CD4-positive, alpha-beta T cell treated with Interleukin-1 beta for 1 hour (primary cell): Measurements from ENCODE around the gene EYA2.

Source experiments
- DNase-seq, 2 donors: peaks; one replicate each; pipeline ENCODE4 v3.0.0-alpha.2; 2020 to 2022

Gene EYA2

GRCh38 chr20:47042464-47042863 is 147.8 kb downstream of the EYA2 start:
- no peak for DNase-seq

- DNase-seq = no peak
These were observed 148.4 kb downstream of the EYA2 start for GRCh38 chr20:47043086-47043485.

- DNase-seq = no peak
These were observed 150.3 kb downstream of the EYA2 start for GRCh38 chr20:47044938-47045337.

GRCh38 chr20:47048054-47048453 is 153.4 kb downstream of the EYA2 start:
- no peak for DNase-seq

GRCh38 chr20:47049771-47050170 is 155.1 kb downstream of the EYA2 start:
- no peak for DNase-seq

GRCh38 chr20:47050996-47051395 is 156.4 kb downstream of the EYA2 start:
- no peak for DNase-seq

- DNase-seq = no peak
These were observed 157.4 kb downstream of the EYA2 start for GRCh38 chr20:47051936-47052526.

GRCh38 chr20:47054506-47054905 is 159.9 kb downstream of the EYA2 start:
- DNase-seq = no peak

GRCh38 chr20:47054945-47055344 is 160.3 kb downstream of the EYA2 start:
- DNase-seq = no peak

GRCh38 chr20:47055699-47056369 is 161.2 kb downstream of the EYA2 start:
- no peak for DNase-seq

- DNase-seq = no peak
These were observed 163.0 kb downstream of the EYA2 start for GRCh38 chr20:47057661-47058060.

- no peak for DNase-seq
These were observed 163.6 kb downstream of the EYA2 start for GRCh38 chr20:47058236-47058635.

- DNase-seq = no peak
These were observed 164.9 kb downstream of the EYA2 start for GRCh38 chr20:47059536-47059935.

- DNase-seq = no peak
These were observed 166.9 kb downstream of the EYA2 start for GRCh38 chr20:47061549-47061948.

GRCh38 chr20:47062226-47062890 is 167.7 kb downstream of the EYA2 start:
- no peak for DNase-seq

- no peak for DNase-seq
These were observed 168.8 kb downstream of the EYA2 start for GRCh38 chr20:47063407-47063806.

- DNase-seq = no peak
These were observed 169.2 kb downstream of the EYA2 start for GRCh38 chr20:47063808-47064207.

GRCh38 chr20:47066484-47067270 is 172.0 kb downstream of the EYA2 start:
- no peak for DNase-seq

- DNase-seq = no peak
These were observed 173.1 kb downstream of the EYA2 start for GRCh38 chr20:47067776-47068175.

GRCh38 chr20:47070176-47070575 is 175.5 kb downstream of the EYA2 start:
- no peak for DNase-seq

GRCh38 chr20:47071646-47072185 is 177.1 kb downstream of the EYA2 start:
- no peak for DNase-seq

- no peak for DNase-seq
These were observed 179.3 kb downstream of the EYA2 start for GRCh38 chr20:47073766-47074475.

GRCh38 chr20:47075263-47075662 is 180.6 kb downstream of the EYA2 start:
- DNase-seq = no peak
